Hematopoietic multipotent progenitor cell treated with erythropoietin and hydrocortisone succinate and interleukin-3 and kit ligand, for 17 days (in vitro differentiated cells): Measurements from ENCODE around the gene CNOT4.
"Not testable (repeated sequence)": the region's sequence is repeated elsewhere in the genome, so short reads cannot be mapped to it uniquely, and the experiment has no call there.

Source experiments
- DNase-seq: peaks from one replicate; pipeline ENCODE4 v3.0.0-alpha.2; 2015; ENCODE audit warnings: low spot score

CNOT4 gene

GRCh38 chr7:135454060-135454459, 55.8 kb downstream of the CNOT4 start:
- no peak for DNase-seq

DNA sequence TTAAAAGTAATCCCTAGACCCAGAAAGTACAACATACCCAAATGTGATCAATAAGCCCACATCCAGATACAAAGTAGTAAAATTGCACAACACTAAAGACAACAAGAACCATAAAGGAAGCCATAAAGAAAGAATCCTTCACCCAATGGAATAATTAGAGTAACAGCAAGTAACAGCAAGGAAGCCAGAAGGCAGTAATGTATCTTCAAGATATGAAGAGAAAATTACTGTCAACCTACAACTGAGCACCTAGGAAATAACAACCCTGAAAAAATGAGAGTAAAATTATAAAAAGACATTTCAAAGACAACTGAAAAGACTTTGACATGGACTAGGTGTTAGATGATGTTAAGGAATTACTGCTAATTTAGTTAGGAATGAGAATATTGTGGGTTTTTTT, 60.5 kb downstream of the CNOT4 start:
- no peak for DNase-seq

- no peak for DNase-seq
Measured at GRCh38 chr7:135448753-135449152, 61.1 kb downstream of the CNOT4 start.

DNA sequence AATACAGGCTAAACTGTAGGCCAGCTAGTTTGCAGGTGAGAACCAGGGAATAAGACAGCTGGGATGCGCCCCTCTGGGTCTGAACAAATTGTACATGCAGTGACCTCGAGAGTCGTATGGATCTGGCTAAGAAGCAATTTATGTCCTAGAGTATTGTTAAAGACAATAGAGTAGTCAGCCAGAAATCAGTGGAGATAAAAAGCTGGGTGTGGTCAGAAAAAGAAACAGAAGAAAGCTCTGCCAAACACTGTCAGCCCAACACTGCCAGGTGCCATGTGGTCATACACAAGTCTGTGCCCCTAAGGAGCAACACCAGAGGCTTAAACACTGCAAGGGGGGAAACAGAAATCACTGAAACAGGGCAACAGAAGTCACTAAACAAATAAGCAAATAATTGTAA, 62.2 kb downstream of the CNOT4 start:
- no peak for DNase-seq

- DNase-seq, result no peak
Measured at GRCh38 chr7:135445690-135446089, 64.2 kb downstream of the CNOT4 start.

DNA sequence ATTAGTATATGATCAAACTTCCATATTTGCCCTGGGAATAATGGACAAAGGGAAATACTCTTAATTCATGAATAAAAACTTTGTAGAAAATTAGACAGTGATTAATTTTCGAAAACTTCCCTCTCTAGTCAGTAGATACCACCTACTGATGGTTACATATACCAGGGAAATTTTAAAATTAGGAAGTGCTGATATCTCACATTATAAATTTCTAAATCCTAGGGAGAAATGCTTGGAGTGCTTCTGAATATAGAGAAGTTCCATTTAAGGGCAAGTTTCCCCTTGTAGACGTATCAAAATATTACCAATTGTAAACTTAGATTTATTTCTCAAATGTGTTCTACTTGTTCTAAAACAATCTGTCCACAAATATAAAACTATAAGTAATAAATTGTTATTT, 64.6 kb downstream of the CNOT4 start:
- not testable (repeated sequence) for DNase-seq

GRCh38 chr7:135441791-135442190, 68.1 kb downstream of the CNOT4 start:
- no peak for DNase-seq

DNA sequence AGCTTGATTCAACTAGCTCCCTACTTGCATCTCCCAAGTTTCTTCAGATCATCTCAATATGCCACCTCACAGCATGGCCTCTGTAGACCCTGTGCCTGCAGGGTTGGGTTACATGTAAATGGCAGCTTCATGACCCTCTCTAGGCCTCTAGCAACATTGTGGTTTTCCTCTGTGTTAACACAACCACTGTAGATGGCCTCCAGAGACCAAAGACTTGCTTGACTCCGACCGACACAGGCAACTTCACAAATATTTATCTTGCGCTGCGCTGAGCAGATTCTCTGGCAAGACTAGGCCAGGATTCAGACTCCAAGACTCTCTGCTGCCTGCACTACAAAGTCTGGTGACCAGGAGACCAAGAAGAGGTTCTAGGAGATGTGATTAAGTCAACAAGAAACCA, 75.9 kb downstream of the CNOT4 start:
- no peak for DNase-seq

GRCh38 chr7:135430626-135431025, 79.3 kb downstream of the CNOT4 start:
- DNase-seq, result no peak

DNA sequence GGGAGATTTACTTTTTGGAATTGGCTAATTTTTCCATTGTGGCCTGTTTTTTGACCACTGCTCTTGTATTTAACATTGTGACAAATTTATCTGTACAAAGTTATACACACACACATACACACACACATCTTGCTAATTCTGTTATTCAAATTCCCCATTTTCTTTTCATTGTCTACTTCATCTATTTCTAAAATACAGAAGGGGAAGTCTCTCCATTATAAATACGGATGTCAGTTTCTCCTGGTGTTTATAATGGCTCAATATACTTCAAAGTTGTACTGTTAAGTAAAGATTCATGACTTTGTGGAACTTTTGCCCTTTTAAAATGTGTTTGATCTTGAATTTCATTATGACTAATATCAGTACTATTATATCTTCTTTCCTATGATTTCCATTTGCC, 81.0 kb downstream of the CNOT4 start:
- DNase-seq, result no peak

DNA sequence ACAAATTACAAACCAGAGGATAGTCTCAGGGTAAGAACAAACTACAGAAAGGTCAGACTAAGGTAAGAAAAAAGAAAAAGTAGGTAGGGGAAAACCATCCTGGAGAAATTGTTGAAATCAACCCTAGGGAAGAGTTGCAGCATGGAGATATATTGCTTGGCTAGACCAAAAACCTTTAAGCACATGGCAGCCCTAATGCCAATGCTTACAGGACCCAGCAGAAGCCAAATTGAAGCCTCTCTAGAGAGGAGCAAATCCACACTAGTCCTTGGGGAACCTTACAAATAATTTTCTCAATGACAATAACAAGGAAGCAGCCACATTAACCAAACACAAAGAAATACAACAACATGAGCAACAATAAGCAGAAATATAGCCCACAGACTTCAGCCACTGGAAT, 81.9 kb downstream of the CNOT4 start:
- DNase-seq, result no peak

DNA sequence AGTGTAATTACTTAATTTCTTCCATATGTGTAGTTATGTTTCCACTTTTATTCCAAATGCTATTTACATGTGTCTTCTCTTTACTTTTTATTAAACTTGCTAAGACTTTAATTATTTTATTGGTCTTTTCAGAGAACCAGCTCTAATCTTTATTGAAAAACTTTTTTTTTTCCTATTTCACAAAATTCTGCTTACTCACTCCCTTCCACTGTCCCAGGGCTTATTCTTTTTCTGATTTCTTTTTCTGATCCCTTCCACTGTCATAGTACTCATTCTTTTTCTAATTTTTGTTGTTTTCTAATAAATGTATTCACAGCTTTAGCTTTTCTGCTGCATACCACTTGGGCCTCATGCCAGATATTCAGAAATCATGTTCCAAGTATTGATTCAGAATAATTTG, 82.7 kb downstream of the CNOT4 start:
- no peak for DNase-seq

GRCh38 chr7:135425036-135425435, 84.9 kb downstream of the CNOT4 start:
- DNase-seq, result no peak

DNA sequence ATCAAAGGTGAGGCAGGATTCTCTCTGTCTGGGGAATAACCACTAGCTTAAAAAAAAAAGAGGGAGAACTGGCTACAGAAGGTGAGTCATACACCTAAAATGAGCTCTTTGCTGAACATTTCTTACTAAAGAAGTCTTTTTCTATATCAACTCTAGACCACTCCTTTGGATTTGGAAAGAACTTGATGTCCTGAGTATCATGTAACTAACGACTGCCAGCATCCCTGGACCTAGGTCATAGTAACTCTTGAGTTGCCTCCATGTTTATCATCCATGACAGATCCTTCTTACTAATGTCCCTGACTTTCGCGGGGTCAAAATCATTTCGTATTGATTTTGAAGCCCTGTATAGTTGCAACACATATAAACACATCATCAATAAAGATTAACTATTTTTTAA, 89.1 kb downstream of the CNOT4 start:
- DNase-seq, result no peak

- DNase-seq, result no peak
Measured at GRCh38 chr7:135416431-135416830, 93.5 kb downstream of the CNOT4 start.

DNA sequence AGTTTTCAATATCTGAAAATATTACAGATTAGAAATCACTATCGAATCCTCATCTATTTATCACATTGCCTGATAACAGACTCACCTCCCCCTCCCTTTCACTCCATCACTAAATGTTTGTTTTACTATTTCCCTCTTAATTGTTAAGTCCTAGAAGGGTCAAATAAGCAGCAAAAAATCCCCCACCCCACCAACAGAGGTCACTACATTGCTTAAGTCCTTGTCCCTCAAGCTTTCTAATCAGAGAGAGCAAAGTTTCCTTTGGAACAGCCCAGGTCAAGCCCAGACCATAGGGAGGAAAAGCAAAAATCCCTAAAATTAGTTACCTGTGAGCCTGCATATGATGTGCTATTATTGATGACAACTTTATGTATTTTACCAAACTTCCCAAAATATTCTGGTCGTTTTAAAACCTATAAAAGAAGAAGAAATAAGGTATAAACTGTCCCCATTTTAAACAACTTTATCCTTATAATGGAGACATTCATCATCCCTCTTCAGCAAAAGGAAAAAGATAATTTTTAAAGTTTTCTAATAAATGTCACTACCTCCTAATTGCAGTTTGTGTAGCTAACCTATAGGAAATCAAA, 95.0 kb downstream of the CNOT4 start:
- peak; percentile 64 for DNase-seq

- no peak for DNase-seq
Measured at GRCh38 chr7:135414208-135414607, 95.7 kb downstream of the CNOT4 start.

- no peak for DNase-seq
Measured at GRCh38 chr7:135411098-135411497, 98.8 kb downstream of the CNOT4 start.

DNA sequence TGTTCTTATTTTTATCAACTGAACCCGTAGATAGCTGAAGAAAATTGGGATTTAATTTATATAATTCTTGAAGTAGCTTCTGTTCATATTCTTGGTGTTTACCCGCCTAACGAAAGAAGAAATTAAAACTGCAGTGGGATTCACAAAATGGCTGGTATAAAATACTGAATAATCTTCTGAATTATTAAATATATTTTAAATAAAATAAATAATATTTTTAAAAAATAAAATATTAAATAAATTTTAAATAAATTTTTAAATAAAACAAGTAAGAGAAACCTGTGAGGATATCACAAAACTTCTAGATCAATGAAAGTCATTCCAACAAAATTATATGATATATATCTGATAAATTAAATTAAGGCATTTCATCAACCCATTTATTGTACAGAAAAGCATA, 99.4 kb downstream of the CNOT4 start:
- no peak for DNase-seq

DNA sequence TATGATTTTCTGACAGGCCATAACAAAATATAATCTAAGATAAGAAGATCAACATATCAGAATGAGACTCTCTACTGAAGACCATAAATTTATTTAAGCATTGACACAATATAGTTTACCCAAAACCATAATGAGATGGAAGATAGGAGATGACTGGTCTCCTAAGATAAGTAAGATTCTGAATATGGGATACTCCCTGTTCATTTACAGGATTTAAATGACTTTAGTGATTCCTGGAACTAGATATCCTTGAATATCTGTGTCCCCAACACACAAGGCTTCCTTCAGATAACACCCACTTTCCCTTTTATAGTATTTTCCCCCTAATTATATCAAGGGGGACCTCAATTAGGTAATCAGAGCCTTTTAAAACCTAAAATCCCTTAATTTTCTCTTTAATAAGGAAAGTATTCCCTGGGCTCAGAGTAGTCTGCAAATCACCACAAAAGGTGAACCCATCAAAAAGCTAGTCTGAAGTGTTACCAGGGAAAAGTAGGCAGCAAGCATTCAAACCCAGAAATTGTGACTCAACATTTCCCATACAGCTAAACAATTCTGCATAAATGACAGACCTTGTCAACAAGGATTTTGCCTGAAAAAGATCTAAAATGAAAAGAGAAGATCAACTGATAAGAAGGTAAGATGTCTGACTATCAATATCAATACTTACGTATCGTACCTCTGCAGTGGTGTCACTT, 99.9 kb downstream of the CNOT4 start:
- DNase-seq, result no peak

DNA sequence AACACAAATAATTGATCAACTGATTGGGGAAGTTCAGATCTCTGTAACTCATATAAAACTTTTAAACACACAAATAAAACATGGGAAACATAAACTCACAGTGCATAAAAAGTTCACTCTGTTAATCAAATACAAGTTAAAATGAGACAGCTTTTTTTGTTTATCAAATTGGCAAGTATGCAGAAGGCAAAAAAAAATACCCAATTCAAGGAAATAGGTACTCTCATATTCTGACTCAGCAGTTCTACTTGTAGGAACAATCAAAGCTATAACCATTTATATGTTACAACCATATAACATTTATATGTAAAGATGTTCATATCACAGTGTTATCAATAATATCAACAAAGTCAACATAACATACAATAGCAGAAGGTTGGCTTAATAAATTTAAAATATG, 102.0 kb downstream of the CNOT4 start:
- peak; percentile 23 for DNase-seq

DNA sequence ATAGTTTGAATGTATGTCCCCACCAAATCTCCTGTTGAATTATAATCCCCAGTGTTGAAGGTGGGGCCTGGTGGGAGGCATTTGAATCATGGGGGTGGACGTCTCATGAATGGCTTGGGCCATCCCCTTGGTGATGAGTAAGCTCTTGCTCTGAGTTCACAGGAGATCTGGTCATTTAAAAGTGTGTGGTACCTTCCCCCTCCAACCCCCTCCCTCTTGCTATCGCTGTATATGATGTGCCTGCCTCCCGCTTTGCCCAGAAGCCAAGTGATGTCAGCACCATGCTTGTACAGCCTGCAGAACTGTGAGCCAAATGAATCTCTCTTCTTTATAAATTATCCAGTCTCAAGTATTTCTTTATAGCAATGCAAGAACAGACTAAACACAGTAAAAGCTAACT, 103.0 kb downstream of the CNOT4 start:
- no peak for DNase-seq

GRCh38 chr7:135405969-135406368, 103.9 kb downstream of the CNOT4 start:
- no peak for DNase-seq

GRCh38 chr7:135403302-135403701, 106.6 kb downstream of the CNOT4 start:
- no peak for DNase-seq
